HG03108 (cell line): ENCODE results near the gene PRR12.

Source experiments
- ATAC-seq: cut with Tn5 transposase; IDR thresholded peaks from one replicate; pipeline ENCODE4 v1.9.1; 2021; ENCODE audit warnings: moderate library complexity; ENCODE audit not compliant: unreplicated experiment

The PRR12 gene

DNA sequence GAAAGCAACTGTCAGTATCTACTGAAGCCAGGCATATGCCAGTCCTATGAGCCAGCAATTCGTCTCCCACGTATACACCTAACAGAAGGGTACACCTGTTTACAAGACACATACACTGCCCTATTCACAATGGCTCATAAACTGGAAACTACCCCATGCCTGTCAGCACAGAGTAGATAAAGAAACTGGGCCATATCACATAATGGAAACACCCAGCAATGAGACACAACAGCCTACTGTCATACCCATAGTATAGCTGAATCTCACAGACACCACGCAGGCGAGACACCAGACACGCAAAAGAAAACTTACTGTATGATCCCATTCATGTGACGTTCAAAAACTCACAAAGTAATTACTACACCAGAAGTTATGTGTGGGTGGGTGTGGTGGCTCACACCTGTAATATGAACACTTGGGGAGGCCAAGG is 26.4 kb upstream of the PRR12 start:
- ATAC-seq = no peak

- no peak for ATAC-seq
These were observed 25.7 kb upstream of the PRR12 start for GRCh38 chr19:49565261-49565660.

DNA sequence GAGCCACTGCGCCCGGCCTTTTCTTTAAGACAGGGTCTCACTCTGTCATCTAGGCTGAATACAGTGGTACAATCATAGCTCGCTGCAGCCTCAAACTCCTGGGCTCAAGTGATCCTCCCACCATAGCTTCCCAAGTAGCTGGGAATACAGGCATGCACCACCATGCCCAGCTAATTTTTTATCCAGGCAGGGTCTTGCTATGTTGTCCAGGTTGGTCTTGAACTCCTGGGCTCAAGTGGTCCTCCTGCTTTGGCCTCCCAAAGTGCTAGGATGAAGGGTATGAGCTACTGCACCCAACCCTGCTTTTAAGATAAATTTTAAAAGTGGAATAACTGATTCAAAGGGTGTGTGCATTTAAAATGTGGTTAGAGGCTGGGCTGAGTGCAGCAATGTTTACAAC is 24.7 kb upstream of the PRR12 start:
- ATAC-seq = no peak

- ATAC-seq = no peak
These were observed 23.0 kb upstream of the PRR12 start for GRCh38 chr19:49567861-49568441.

- no peak for ATAC-seq
These were observed 20.7 kb upstream of the PRR12 start for GRCh38 chr19:49570138-49570856.

DNA sequence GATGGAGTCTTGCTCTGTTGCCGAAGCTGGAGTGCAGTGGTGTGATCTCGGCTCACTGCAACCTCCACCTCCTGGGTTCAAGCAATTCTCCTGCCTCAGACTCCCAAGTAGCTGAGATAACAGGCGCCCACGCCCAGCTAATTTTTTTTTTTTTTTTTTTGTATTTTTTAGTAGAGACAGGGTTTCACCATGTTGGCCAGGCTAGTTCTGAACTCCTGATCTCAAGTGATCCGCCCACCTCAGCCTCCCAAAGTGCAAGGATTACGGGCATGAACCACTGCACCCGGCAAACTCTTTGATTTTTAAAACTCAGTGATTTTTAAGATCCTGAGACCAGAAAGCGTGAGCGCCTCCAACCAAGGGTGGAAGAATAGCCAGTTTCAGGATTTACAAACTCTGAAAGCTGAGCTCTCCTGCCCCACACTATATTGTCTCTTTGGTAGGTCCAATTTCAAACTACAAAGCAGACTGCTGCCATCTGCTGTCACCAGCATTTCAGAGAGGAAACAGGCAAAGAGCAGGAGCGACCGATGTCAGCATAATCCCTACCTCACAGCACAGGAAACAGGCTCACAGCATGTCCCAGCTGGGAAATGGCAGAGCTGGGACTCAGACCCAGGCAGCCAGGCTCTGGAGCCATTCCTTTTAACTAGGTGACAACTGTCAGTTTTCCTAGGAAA is 19.8 kb upstream of the PRR12 start:
- ATAC-seq = no peak

- ATAC-seq = no peak
These were observed 18.0 kb upstream of the PRR12 start for GRCh38 chr19:49573009-49573408.

GRCh38 chr19:49573425-49573824 is 17.6 kb upstream of the PRR12 start:
- ATAC-seq = no peak

DNA sequence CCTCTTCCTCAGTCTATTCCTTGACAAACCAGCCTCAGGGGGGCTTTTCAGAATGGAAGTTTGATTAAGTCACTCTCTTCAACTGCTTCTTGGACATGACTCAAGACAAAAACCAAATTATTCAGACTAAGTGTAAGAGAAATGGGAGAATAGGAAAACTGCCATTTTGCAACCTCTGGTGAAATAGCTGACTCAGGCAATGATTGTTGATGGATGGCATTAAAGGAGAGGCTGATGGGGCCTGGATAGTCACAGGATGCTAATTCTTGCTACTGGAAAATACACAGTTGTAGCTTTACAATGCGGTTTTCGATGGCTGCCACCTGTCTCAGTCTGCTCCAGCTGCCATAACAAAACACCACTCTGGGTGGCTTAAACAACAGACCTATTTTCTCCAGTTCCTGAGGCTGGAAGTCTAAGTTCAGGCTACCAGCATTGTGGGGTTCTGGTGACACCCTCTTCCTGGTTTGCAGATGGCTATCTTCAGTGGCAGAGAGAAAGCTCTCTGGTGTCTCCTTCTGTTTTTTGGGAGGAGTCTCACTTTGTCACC is 16.7 kb upstream of the PRR12 start:
- ATAC-seq = no peak

GRCh38 chr19:49579193-49579592 is 11.8 kb upstream of the PRR12 start:
- no peak for ATAC-seq

GRCh38 chr19:49579947-49580263 is 11.1 kb upstream of the PRR12 start:
- ATAC-seq = no peak

- peak; percentile 91 for ATAC-seq
These were observed 10.5 kb upstream of the PRR12 start, which contains the start of gene NOSIP for GRCh38 chr19:49580264-49581006. Gene NOSIP (minus strand): TSS chr19:49580556. CDS start chr19:49560691, 19,865 bp downstream.

GRCh38 chr19:49581007-49581508 is 9.9 kb upstream of the PRR12 start, which contains the start of gene PRRG2:
Gene PRRG2 (plus strand): TSS chr19:49581316. CDS start chr19:49583220, 1,904 bp downstream.
- ATAC-seq = no peak

- no peak for ATAC-seq
These were observed 7.7 kb upstream of the PRR12 start for GRCh38 chr19:49583239-49583638.

- ATAC-seq = no peak
These were observed 6.0 kb upstream of the PRR12 start for GRCh38 chr19:49585023-49585422.

GRCh38 chr19:49587227-49587626 is 3.8 kb upstream of the PRR12 start:
- ATAC-seq = no peak

GRCh38 chr19:49588365-49589122 is 2.4 kb upstream of the PRR12 start:
- no peak for ATAC-seq

GRCh38 chr19:49589502-49589905 is 1.5 kb upstream of the PRR12 start:
- ATAC-seq = no peak

DNA sequence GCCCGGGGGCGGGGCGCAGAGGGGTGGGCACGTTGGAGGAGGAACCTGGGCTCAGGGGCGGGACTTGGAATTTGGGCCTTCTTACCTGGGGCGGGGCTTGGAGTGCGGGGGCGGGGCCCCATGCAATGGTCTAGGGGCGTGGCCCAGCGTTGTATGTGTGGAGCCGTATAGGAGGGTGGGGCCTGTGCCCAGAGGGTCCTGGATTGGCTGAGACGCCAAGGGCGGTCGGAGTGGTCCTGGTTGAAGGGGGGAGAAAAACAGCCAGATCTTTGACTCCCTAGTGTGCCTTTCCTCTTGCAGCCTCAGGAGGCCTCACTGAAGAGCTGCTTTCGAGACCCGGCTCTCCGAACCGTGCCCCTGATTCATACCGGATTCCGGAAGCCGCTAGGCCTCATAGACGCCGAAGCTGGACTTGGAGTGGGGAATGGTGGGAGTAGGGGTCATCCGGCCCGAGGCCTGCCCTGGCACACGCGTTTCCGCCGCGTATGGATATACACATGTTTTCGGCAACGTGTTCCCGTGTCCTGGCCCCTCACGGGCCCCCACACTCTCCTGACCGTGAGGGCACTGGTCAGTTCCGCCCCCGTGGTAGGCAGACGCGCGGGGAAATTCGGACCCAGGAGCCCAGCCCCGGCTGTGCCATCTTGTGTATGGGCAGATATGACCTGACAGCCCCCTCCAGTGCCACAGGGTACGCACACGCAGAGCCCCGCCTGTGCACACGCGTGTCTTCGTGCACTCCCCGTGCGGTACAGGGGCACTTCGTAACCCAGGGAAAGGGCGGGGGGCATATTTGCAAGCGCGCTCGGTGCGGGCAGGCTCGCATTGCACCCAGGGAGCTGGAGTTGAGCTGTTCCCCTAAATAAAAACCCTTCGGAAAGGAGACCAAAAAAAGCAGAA is 661 bp upstream of the PRR12 start:
- ATAC-seq = peak; percentile 70
